GM12878 (cell line): ENCODE data around the gene TAS2R14. TPM values are rescaled to one million over a fixed set of nuclear protein-coding genes. Genes with fewer than 3 reads are reported as not detected.

Experiments used
- ATAC-seq: fragments of 200-7000 bp; cut with Tn5 transposase; 3 replicates; pipeline ENCODE4 v1.9.1; 2020; ENCODE audit warnings: mild to moderate bottlenecking, moderate library complexity
- BruUV-seq: library from RNA; stranded (reverse); fragments of 400-500 nt; replicated peaks from 2 replicates; lab custom pipeline; 2021; lab: Mats Ljungman, UMichigan
- CTCF ChIA-PET: fragments of 300-600 bp; sonication (Branson Sonifier 250); formaldehyde crosslinking; extraction: SDS; loops from one replicate; lab custom pipeline; 2021; ENCODE audit warnings: inconsistent platforms; lab: Yijun Ruan, JAX
- POLR2A ChIA-PET: fragments of 350-600 bp; formaldehyde crosslinking; extraction: SDS; loops from one replicate; lab custom pipeline; 2021; ENCODE audit warnings: inconsistent platforms; lab: Charles Lee
- RAD21 ChIA-PET: fragments of 300-600 bp; sonication (Branson Sonifier 250); formaldehyde crosslinking; loops from one replicate; lab custom pipeline; 2023; ENCODE audit warnings: antibody characterized with exemption; ENCODE audit not compliant: unreplicated experiment; lab: Charles Lee
- SMC1A ChIA-PET: fragments of 300-600 bp; sonication (Branson Sonifier 250); formaldehyde crosslinking; loops from one replicate; lab custom pipeline; 2023; ENCODE audit not compliant: unreplicated experiment, uncharacterized antibody; lab: Charles Lee
- DNase-seq: peaks from one replicate; pipeline ENCODE4 v3.0.0-alpha.2; 2011; ENCODE audit warnings: low read depth, low spot score
- FAIRE-seq: peaks from 3 replicates; lab custom pipeline; 2011; peaks lifted over from hg19 to GRCh38; lab: Jason Lieb, UNC
- H2AFZ ChIP-seq: 2 replicates; pipeline ENCODE4 v1.6.0; 2011; ENCODE audit warnings: low read depth, low read length, control low read depth; ENCODE audit not compliant: control insufficient read depth
- H3K27ac ChIP-seq: 2 replicates; pipeline ENCODE4 v1.5.1; 2011; ENCODE audit warnings: control low read depth; ENCODE audit not compliant: control insufficient read depth, insufficient read depth
- H3K27me3 ChIP-seq, 2 experiments: replicated peaks in 1 of 2; 2 replicates each; pipeline versions ENCODE4 v1.6.0 to v1.6.1; 2011; ENCODE audit warnings: low read length in 1 of 2; ENCODE audit not compliant: control insufficient read depth in 2 of 2, insufficient read depth in 2 of 2
- H3K36me3 ChIP-seq, 2 experiments: 2 replicates each; pipeline ENCODE4 v1.5.1; 2011; ENCODE audit warnings: low read length in 1 of 2; ENCODE audit not compliant: control insufficient read depth in 2 of 2, insufficient read depth in 2 of 2
- H3K4me1 ChIP-seq: 2 replicates; pipeline ENCODE4 v1.6.1; 2011; ENCODE audit warnings: mild to moderate bottlenecking, low read length, moderate library complexity, mixed read lengths; ENCODE audit not compliant: control insufficient read depth, insufficient read depth
- H3K4me2 ChIP-seq: 2 replicates; pipeline ENCODE4 v1.6.0; 2011; ENCODE audit warnings: control low read depth; ENCODE audit not compliant: control insufficient read depth, insufficient read depth
- H3K4me3 ChIP-seq: fragments of 200-600 bp; sonication (generic); 2 replicates; pipeline ENCODE4 v1.5.1; 2016
- H3K79me2 ChIP-seq: 2 replicates; pipeline ENCODE4 v1.6.0; 2011; ENCODE audit warnings: low read length; ENCODE audit not compliant: control insufficient read depth, insufficient read depth
- H3K9ac ChIP-seq: 2 replicates; pipeline ENCODE4 v1.8.0; 2011; ENCODE audit warnings: low read length, control low read depth, mixed read lengths; ENCODE audit not compliant: control insufficient read depth, insufficient read depth
- H3K9me3 ChIP-seq: replicated peaks from 3 replicates; pipeline ENCODE4 v1.5.1; 2011; ENCODE audit warnings: mild to moderate bottlenecking, low read length; ENCODE audit not compliant: control insufficient read depth, insufficient read depth
- H4K20me1 ChIP-seq: 2 replicates; pipeline ENCODE4 v1.6.0; 2011; ENCODE audit not compliant: control insufficient read depth, insufficient read depth
- ASH2L ChIP-seq: fragments of 300-600, 200-600 bp; sonication (generic); IDR thresholded peaks from 2 replicates; pipeline ENCODE4 v1.6.1; 2017; ENCODE audit warnings: low read depth, mild to moderate bottlenecking, borderline replicate concordance
- BCL11A ChIP-seq: IDR thresholded peaks from 2 replicates; pipeline ENCODE4 v1.6.1; 2011; ENCODE audit warnings: low read depth, low read length
- CBX5 ChIP-seq: sonication (generic); IDR thresholded peaks from 2 replicates; pipeline ENCODE4 v1.6.1; 2016; ENCODE audit warnings: low read depth, moderate library complexity, mild to moderate bottlenecking, inconsistent platforms
- E2F4 ChIP-seq: IDR thresholded peaks from 2 replicates; pipeline ENCODE4 v1.6.1; 2012; ENCODE audit warnings: low read depth, low read length, improper control_type of control experiment
- MEF2B ChIP-seq: fragments of 450-650 bp; IDR thresholded peaks from 2 replicates; pipeline ENCODE4 v1.6.1; 2018; ENCODE audit warnings: mild to moderate bottlenecking, moderate library complexity; ENCODE audit not compliant: partially characterized antibody, poor library complexity, severe bottlenecking
- NFIC ChIP-seq: IDR thresholded peaks from 2 replicates; pipeline ENCODE4 v1.6.1; 2012; ENCODE audit warnings: low read depth, mild to moderate bottlenecking, inconsistent platforms, low read length, moderate library complexity
- NFYA ChIP-seq: IDR thresholded peaks from 2 replicates; pipeline ENCODE4 v1.6.1; 2011; ENCODE audit warnings: low read depth, mild to moderate bottlenecking, low read length, improper control_type of control experiment, borderline replicate concordance
- NR2F1 ChIP-seq: fragments of 450-650 bp; conservative IDR thresholded peaks from 2 replicates; pipeline ENCODE4 v1.6.1; 2017; ENCODE audit warnings: mild to moderate bottlenecking
- POLR2A ChIP-seq: IDR thresholded peaks from 2 replicates; pipeline ENCODE4 v1.6.1; 2011; ENCODE audit warnings: low read depth, mild to moderate bottlenecking, low read length
- SMARCA5 ChIP-seq: fragments of 450-650 bp; IDR thresholded peaks from 2 replicates; pipeline ENCODE4 v1.6.1; 2017; ENCODE audit warnings: mild to moderate bottlenecking
- STAT3 ChIP-seq: IDR thresholded peaks from 2 replicates; pipeline ENCODE4 v1.6.1; 2011; ENCODE audit warnings: low read depth, low read length, improper control_type of control experiment
- ZBED1 ChIP-seq: IDR thresholded peaks from 2 replicates; pipeline ENCODE4 v1.6.1; 2016; ENCODE audit warnings: borderline replicate concordance
- in situ Hi-C: fragments of 300-500 bp; cut with MboI; formaldehyde crosslinking; loops from 9 replicates; pipeline ENCODE4 v1.14.3; 2018; ENCODE audit warnings: mixed read lengths
- intact Hi-C: fragments of 100-400 bp; cut with micrococcal nuclease; formaldehyde crosslinking; loops from one replicate; pipeline ENCODE4 v1.14.2; 2022; ENCODE audit not compliant: unreplicated experiment
- polyA plus RNA-seq, 11 experiments: library from polyadenylated mRNA; depleted of rRNA in 4 of 11; unstranded in 6 of 11; stranded (reverse) in 5 of 11; fragments of >200 nt; fragmentation: Nextera tagmentation in 4 of 11; fragmentation: Illumina TruSeq in 1 of 11; extraction: Ambion mirVana in 4 of 11; extraction: Trizol in 1 of 11; gene quantifications; 1 replicate in 1 of 11; 2 replicates in 10 of 11; pipeline versions ENCODE4 v1.2.1 to v1.2.3, GENCODE V29; 2011 to 2016; ENCODE audit warnings: inconsistent platforms in 2 of 11, missing spikeins in 2 of 11, low read depth in 1 of 11
- total RNA-seq, 4 experiments: library from RNA; depleted of rRNA in 3 of 4; stranded (reverse); fragments of >200 nt in 3 of 4; fragmentation: Illumina TruSeq in 1 of 4; extraction: Trizol in 1 of 4; gene quantifications; 2 replicates each; pipeline versions ENCODE4 v1.2.1 to v1.2.3, GENCODE V29; 2013 to 2021

Gene TAS2R14
- total and polyA plus RNA-seq, 10 of the 15 experiments (the other 5 are each of a cell fraction or from before 2014, with no cell fraction given), result 1.2 to 4.4 (median 2.2) TPM

GRCh38 chr12:10941369-10941768 is 2.3 kb upstream of the TAS2R14 start:
- no peak for ATAC-seq
- Histone ChIP-seq H3K79me2 (no peaks in the 10 kb centered on the region), H3K4me2 (no peak overlapping the region), H3K4me1 (no peaks in the 10 kb centered on the region), H2AFZ (no peak overlapping the region), H3K4me3 (no peak overlapping the region), H3K27me3 (no peaks in the 10 kb centered on the region), H3K9me3 (no peaks in the 10 kb centered on the region; the same call in 2 of the 3 replicates), H3K9ac (no peak overlapping the region), H4K20me1 (no peaks in the 10 kb centered on the region), H3K27ac (no peak overlapping the region), H3K36me3 (no peaks in the 10 kb centered on the region)
- in situ Hi-C loops (no loop called here), intact Hi-C loops (no loop called here)
- DNase-seq, result no peak
- BruUV-seq, result no TSS peak
- ChIA-PET SMC1A (interaction anchor here (0.8 to 1.2 kb wide), 2 partner anchors 8 to 10 kb away, joined by 3 read pairs; no protein-coding TSS in a partner anchor), POLR2A (interaction anchor here (0.6 kb wide), 1 partner anchor 289 kb away, joined by 3 read pairs; no protein-coding TSS in a partner anchor), RAD21 (no interaction called here), CTCF (interaction anchor here (0.6 to 1.0 kb wide), 2 partner anchors 14 to 30 kb away, joined by 3 read pairs; no protein-coding TSS in a partner anchor)
- no peak for FAIRE-seq
- no peak for TF ChIP-seq POLR2A
- no peak for TF ChIP-seq STAT3
- TF ChIP-seq NFYA, result no peak
- TF ChIP-seq CBX5, result no peak
- TF ChIP-seq NFIC, result no peak
- no peak for TF ChIP-seq ASH2L
- no peak for TF ChIP-seq BCL11A
- no peak for TF ChIP-seq NR2F1
- no peak for TF ChIP-seq E2F4
- TF ChIP-seq MEF2B, result no peak
- TF ChIP-seq SMARCA5, result no peak
- no peak for TF ChIP-seq ZBED1
